Activated naive CD8-positive, alpha-beta T cell treated with anti-CD3 and anti-CD28 coated beads, Interleukin-2, amount 50 U/mL, for 24 hours (primary cell): ENCODE results near the gene CAMKMT.
A peak's percentile ranks its signal among the peaks of the same experiment; 100 is the strongest.

ENCODE experiments used
- ATAC-seq: fragments of 150-1000 bp; cut with Tn5 transposase; one replicate; pipeline ENCODE4 v1.10.0; 2021
- DNase-seq: peaks from one replicate; pipeline ENCODE4 v3.0.0; 2021
- H3K27ac Mint-ChIP-seq: one replicate; pipeline ENCODE4 v1.8.0; 2021; ENCODE audit warnings: mild to moderate bottlenecking, mixed read lengths
- H3K27me3 Mint-ChIP-seq: one replicate; pipeline ENCODE4 v1.8.0; 2021; ENCODE audit warnings: mixed read lengths
- H3K36me3 Mint-ChIP-seq: one replicate; pipeline ENCODE4 v1.8.0; 2021; ENCODE audit warnings: low read depth, mixed read lengths
- H3K4me1 Mint-ChIP-seq: one replicate; pipeline ENCODE4 v1.8.0; 2021; ENCODE audit warnings: mixed read lengths
- H3K4me3 Mint-ChIP-seq: one replicate; pipeline ENCODE4 v1.8.0; 2021; ENCODE audit warnings: mild to moderate bottlenecking, moderate library complexity, mixed read lengths
- H3K9me3 Mint-ChIP-seq: one replicate; pipeline ENCODE4 v1.8.0; 2021; ENCODE audit warnings: mixed read lengths

The CAMKMT gene

GRCh38 chr2:44550561-44550960 lies 188.8 kb downstream of the CAMKMT start:
- Mint-ChIP-seq H3K27ac (no peak overlapping the region), H3K4me1 (peaks cover 15% of the 10 kb centered on the region), H3K36me3 (peaks cover 10% of the 10 kb centered on the region), H3K9me3 (no peaks in the 10 kb centered on the region), H3K27me3 (no peaks in the 10 kb centered on the region), H3K4me3 (no peak overlapping the region)
- DNase-seq, result no peak
- peak; percentile 66 for ATAC-seq

GRCh38 chr2:44551497-44551896 lies 189.8 kb downstream of the CAMKMT start:
- H3K4me3 Mint-ChIP-seq, result no peak overlapping the region
- peaks cover 12% of the 10 kb centered on the region for H3K4me1 Mint-ChIP-seq
- DNase-seq (no peak), ATAC-seq (no peak)
- H3K27ac Mint-ChIP-seq, result no peak overlapping the region
- no peaks in the 10 kb centered on the region for H3K27me3 Mint-ChIP-seq
- H3K36me3 Mint-ChIP-seq, result peaks cover 12% of the 10 kb centered on the region
- H3K9me3 Mint-ChIP-seq, result no peaks in the 10 kb centered on the region

DNA sequence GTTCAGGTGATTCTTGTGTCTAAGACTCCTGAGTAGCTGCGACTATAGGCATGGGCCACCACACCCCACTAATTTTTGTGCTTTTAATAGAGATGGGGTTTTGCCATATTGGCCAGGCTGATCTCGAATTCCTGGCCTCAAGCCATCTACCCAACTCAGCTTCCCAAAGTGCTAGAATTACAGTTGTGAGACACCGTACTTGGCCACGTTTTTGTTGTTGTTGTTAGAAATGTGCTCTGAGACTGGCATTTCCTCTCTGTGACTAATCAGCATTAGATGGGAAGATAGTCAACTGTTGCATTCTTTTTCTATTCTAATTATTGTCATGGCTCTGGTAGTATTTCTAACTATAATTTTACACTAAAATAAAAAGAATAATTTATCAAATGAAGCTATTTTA lies 191.7 kb downstream of the CAMKMT start:
- DNase-seq (no peak), ATAC-seq (no peak)
- Mint-ChIP-seq H3K36me3 (peaks cover 18% of the 10 kb centered on the region), H3K27me3 (no peaks in the 10 kb centered on the region), H3K9me3 (no peaks in the 10 kb centered on the region), H3K27ac (no peak overlapping the region), H3K4me1 (peaks cover 14% of the 10 kb centered on the region), H3K4me3 (no peak overlapping the region)

DNA sequence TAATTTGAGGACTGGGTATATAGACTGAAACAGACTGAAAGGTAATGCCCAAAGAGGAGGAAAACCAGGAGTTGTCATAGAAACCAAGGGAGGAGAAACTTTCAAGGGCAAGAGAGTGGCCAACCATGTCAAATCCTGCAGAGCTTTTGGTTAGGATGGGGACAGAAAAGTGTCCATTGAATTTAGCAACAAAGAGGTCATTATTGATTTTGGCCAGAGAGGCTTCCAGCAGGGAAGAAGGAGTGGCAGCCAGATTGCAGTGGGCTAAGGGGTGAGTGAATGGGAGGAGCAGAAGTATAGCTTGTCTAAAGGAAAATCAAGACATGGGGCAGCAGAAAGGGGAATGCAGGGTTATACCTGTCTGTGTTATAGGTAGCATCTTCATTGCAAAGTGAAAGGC lies 194.0 kb downstream of the CAMKMT start:
- Mint-ChIP-seq H3K9me3 (no peaks in the 10 kb centered on the region), H3K27me3 (no peaks in the 10 kb centered on the region), H3K27ac (no peak overlapping the region), H3K4me1 (peaks cover 2% of the 10 kb centered on the region), H3K4me3 (no peak overlapping the region), H3K36me3 (peaks cover 14% of the 10 kb centered on the region)
- DNase-seq, result no peak
- no peak for ATAC-seq

- no peak for ATAC-seq
- no peak overlapping the region for H3K4me3 Mint-ChIP-seq
- H3K36me3 Mint-ChIP-seq, result peaks cover 9% of the 10 kb centered on the region
- no peaks in the 10 kb centered on the region for H3K27me3 Mint-ChIP-seq
- no peak overlapping the region for H3K27ac Mint-ChIP-seq
- peaks cover 2% of the 10 kb centered on the region for H3K4me1 Mint-ChIP-seq
- no peak for DNase-seq
- H3K9me3 Mint-ChIP-seq, result no peaks in the 10 kb centered on the region
These were observed 197.4 kb downstream of the CAMKMT start for GRCh38 chr2:44559108-44559507.

- Mint-ChIP-seq H3K9me3 (no peaks in the 10 kb centered on the region), H3K4me3 (no peak overlapping the region), H3K27me3 (no peaks in the 10 kb centered on the region), H3K4me1 (peaks cover 2% of the 10 kb centered on the region), H3K27ac (no peak overlapping the region), H3K36me3 (peaks cover 9% of the 10 kb centered on the region)
- no peak for ATAC-seq
- peak; percentile 38 for DNase-seq
These were observed 198.6 kb downstream of the CAMKMT start for GRCh38 chr2:44560352-44560751.

GRCh38 chr2:44560941-44561340 lies 199.2 kb downstream of the CAMKMT start:
- Mint-ChIP-seq H3K9me3 (no peaks in the 10 kb centered on the region), H3K27ac (no peak overlapping the region), H3K4me1 (peaks cover 2% of the 10 kb centered on the region), H3K27me3 (no peaks in the 10 kb centered on the region), H3K36me3 (peaks cover 7% of the 10 kb centered on the region), H3K4me3 (no peak overlapping the region)
- DNase-seq, result no peak
- no peak for ATAC-seq

GRCh38 chr2:44562737-44563136 lies 201.0 kb downstream of the CAMKMT start:
- H3K9me3 Mint-ChIP-seq, result no peaks in the 10 kb centered on the region
- DNase-seq, result no peak
- H3K36me3 Mint-ChIP-seq, result peaks cover 4% of the 10 kb centered on the region
- H3K4me3 Mint-ChIP-seq, result no peak overlapping the region
- H3K27me3 Mint-ChIP-seq, result no peaks in the 10 kb centered on the region
- H3K4me1 Mint-ChIP-seq, result no peaks in the 10 kb centered on the region
- no peak for ATAC-seq
- no peak overlapping the region for H3K27ac Mint-ChIP-seq

DNA sequence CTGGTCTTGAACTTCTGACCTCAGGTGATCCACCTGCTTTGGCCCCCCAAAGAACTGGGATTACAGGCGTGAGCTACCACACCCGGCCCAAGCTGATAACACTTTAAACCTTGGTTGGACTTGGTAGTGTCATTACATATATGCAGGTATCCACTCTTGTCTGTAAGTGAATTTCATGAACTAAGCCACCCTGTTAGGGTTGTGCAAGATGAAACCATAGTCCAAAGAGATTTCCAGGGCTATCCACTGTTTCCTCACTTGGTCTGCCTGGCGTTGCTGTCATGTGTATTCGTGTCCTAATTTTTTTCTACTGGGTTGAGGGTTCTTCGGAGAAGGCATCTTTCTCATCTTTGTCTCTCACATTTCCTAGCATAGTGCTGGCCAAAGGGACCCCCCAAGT lies 203.0 kb downstream of the CAMKMT start:
- H3K4me3 Mint-ChIP-seq, result no peak overlapping the region
- peaks cover 2% of the 10 kb centered on the region for H3K36me3 Mint-ChIP-seq
- H3K4me1 Mint-ChIP-seq, result peaks cover 6% of the 10 kb centered on the region

GRCh38 chr2:44566059-44566458 lies 204.3 kb downstream of the CAMKMT start:
- no peaks in the 10 kb centered on the region for H3K27me3 Mint-ChIP-seq
- ATAC-seq (no peak), DNase-seq (no peak)
- H3K36me3 Mint-ChIP-seq, result no peaks in the 10 kb centered on the region
- H3K9me3 Mint-ChIP-seq, result no peaks in the 10 kb centered on the region
- H3K4me1 Mint-ChIP-seq, result peaks cover 18% of the 10 kb centered on the region
- no peak overlapping the region for H3K4me3 Mint-ChIP-seq
- no peak overlapping the region for H3K27ac Mint-ChIP-seq

More for the DNA sequence above, 203.0 kb downstream of the CAMKMT start:
- ATAC-seq, result no peak
- no peaks in the 10 kb centered on the region for H3K9me3 Mint-ChIP-seq
- H3K27me3 Mint-ChIP-seq, result no peaks in the 10 kb centered on the region
- no peak overlapping the region for H3K27ac Mint-ChIP-seq
- no peak for DNase-seq

DNA sequence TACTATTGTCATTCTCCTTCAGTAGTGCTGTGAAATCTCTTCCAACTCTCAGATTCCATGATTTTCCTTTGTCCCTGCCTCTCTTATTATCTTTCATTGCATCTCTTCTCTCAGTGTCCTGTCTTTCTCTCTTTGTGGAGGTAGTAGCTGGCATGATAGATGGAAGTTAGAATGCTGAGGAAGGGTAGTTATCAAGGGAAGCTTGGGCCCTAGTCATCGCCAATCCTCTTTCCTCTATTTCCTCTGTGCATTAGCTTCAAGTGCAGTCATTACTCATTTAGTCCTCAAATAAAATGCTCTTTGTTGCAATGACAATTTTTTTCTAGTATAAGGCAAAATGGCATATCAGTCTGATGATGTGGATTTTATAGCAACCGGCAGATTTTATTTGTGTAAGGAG lies 207.7 kb downstream of the CAMKMT start:
- DNase-seq, result no peak
- H3K27ac Mint-ChIP-seq, result no peak overlapping the region
- H3K4me3 Mint-ChIP-seq, result no peak overlapping the region
- H3K9me3 Mint-ChIP-seq, result no peaks in the 10 kb centered on the region
- H3K36me3 Mint-ChIP-seq, result peaks cover 2% of the 10 kb centered on the region
- no peaks in the 10 kb centered on the region for H3K27me3 Mint-ChIP-seq
- peaks cover 39% of the 10 kb centered on the region for H3K4me1 Mint-ChIP-seq
- no peak for ATAC-seq

DNA sequence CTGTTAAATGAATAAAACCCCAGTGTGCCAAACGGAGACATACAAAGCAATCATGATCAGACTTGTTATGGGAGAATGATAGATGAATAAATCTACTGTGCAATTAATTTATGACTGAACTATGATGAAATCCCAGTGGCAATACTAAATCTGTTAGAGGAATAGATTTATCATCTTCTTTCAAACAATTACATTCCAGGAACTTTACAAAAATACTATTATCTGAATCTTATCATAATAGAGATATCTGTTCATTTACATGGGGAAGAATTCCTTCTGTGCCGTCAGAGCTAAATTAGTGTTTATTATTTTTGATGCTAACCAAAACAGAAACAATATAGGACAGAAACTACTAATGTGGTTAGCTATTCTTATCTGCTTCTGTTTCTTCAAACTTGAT lies 208.5 kb downstream of the CAMKMT start:
- DNase-seq (no peak), ATAC-seq (no peak)
- H3K9me3 Mint-ChIP-seq, result no peaks in the 10 kb centered on the region
- no peak overlapping the region for H3K4me3 Mint-ChIP-seq
- H3K36me3 Mint-ChIP-seq, result peaks cover 2% of the 10 kb centered on the region
- H3K4me1 Mint-ChIP-seq, result peaks cover 39% of the 10 kb centered on the region
- H3K27ac Mint-ChIP-seq, result no peak overlapping the region
- no peaks in the 10 kb centered on the region for H3K27me3 Mint-ChIP-seq

DNA sequence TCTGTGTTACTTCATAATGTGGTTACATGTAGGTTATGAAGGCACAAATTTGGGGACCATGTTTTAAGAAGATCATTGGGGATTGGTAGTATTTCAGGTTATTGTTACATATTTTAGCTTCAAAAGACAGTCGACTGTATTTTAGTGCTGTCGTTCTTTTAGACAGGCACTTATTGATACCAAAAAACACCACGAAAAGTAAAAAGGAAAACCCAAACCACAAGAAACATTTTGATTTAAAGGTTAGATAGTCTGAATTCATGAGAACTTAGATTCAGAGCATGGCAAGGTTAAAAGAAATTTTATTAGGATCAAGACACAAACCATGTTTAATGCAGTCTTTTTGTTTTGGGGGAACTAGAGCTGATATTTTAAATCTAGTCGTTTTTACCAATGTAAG lies 209.0 kb downstream of the CAMKMT start:
- H3K4me1 Mint-ChIP-seq, result peaks cover 39% of the 10 kb centered on the region
- DNase-seq (no peak), ATAC-seq (no peak)
- H3K27ac Mint-ChIP-seq, result peak overlapping the region; percentile 11
- no peak overlapping the region for H3K4me3 Mint-ChIP-seq
- H3K36me3 Mint-ChIP-seq, result peaks cover 2% of the 10 kb centered on the region
- H3K27me3 Mint-ChIP-seq, result no peaks in the 10 kb centered on the region
- H3K9me3 Mint-ChIP-seq, result no peaks in the 10 kb centered on the region

GRCh38 chr2:44572196-44572900 lies 210.6 kb downstream of the CAMKMT start:
- no peaks in the 10 kb centered on the region for H3K9me3 Mint-ChIP-seq
- H3K4me1 Mint-ChIP-seq, result peaks cover 49% of the 10 kb centered on the region
- peak overlapping the region; percentile 12 for H3K27ac Mint-ChIP-seq
- no peaks in the 10 kb centered on the region for H3K27me3 Mint-ChIP-seq
- ATAC-seq (peak; percentile 96), DNase-seq (no peak)
- no peak overlapping the region for H3K4me3 Mint-ChIP-seq
- H3K36me3 Mint-ChIP-seq, result peaks cover 2% of the 10 kb centered on the region

GRCh38 chr2:44573996-44574395 lies 212.2 kb downstream of the CAMKMT start:
- ATAC-seq, result no peak
- Mint-ChIP-seq H3K27ac (no peak overlapping the region), H3K27me3 (no peaks in the 10 kb centered on the region), H3K4me3 (no peak overlapping the region), H3K4me1 (peaks cover 60% of the 10 kb centered on the region), H3K9me3 (no peaks in the 10 kb centered on the region), H3K36me3 (peaks cover 2% of the 10 kb centered on the region)
- DNase-seq, result no peak
